ENCODE data around the gene LYRM7. TPM values are rescaled to one million over a fixed set of nuclear protein-coding genes. Genes with fewer than 3 reads are reported as not detected.
"Not testable (repeated sequence)": the region's sequence is repeated elsewhere in the genome, so short reads cannot be mapped to it uniquely, and the experiment has no call there.

The LYRM7 gene
- polyA plus RNA-seq, 3 donors, result 9.3 to 16.7 (median 13.8) TPM

- DNase-seq, result peak; percentile 90
These were observed 5.5 kb upstream of the LYRM7 start, which contains the start of gene HINT1 for GRCh38 chr5:131165119-131165727. Gene HINT1 (minus strand): TSS chr5:131165256. CDS start chr5:131165205, 51 bp downstream.

- DNase-seq, result no peak
These were observed 3.1 kb upstream of the LYRM7 start for GRCh38 chr5:131167615-131168014.

- no peak for DNase-seq
These were observed 769 bp upstream of the LYRM7 start for GRCh38 chr5:131169810-131170539.

GRCh38 chr5:131171276-131171810 lies 599 bp downstream of the LYRM7 start:
- no peak for DNase-seq

GRCh38 chr5:131180407-131180806 lies 9.7 kb downstream of the LYRM7 start:
- no peak for DNase-seq

- DNase-seq, result no peak
These were observed 12.1 kb downstream of the LYRM7 start for GRCh38 chr5:131182839-131183238.

GRCh38 chr5:131185523-131186104 lies 14.9 kb downstream of the LYRM7 start:
- DNase-seq, result no peak

- no peak for DNase-seq
These were observed 16.0 kb downstream of the LYRM7 start for GRCh38 chr5:131186561-131187256.

GRCh38 chr5:131193106-131193505 lies 22.4 kb downstream of the LYRM7 start:
- DNase-seq, result no peak

- DNase-seq, result not testable (repeated sequence)
These were observed 23.2 kb downstream of the LYRM7 start for GRCh38 chr5:131193897-131194296.

GRCh38 chr5:131194725-131195124 lies 24.0 kb downstream of the LYRM7 start:
- no peak for DNase-seq

- no peak for DNase-seq
These were observed 25.0 kb downstream of the LYRM7 start for GRCh38 chr5:131195696-131196095.

GRCh38 chr5:131196331-131196730 lies 25.6 kb downstream of the LYRM7 start:
- DNase-seq, result no peak

GRCh38 chr5:131198625-131199024 lies 27.9 kb downstream of the LYRM7 start:
- DNase-seq, result no peak

GRCh38 chr5:131200560-131200959 lies 29.8 kb downstream of the LYRM7 start:
- no peak for DNase-seq

GRCh38 chr5:131204964-131205363 lies 34.2 kb downstream of the LYRM7 start:
- DNase-seq, result no peak

- no peak for DNase-seq
These were observed 35.3 kb downstream of the LYRM7 start for GRCh38 chr5:131206061-131206460.

- no peak for DNase-seq
These were observed 36.0 kb downstream of the LYRM7 start for GRCh38 chr5:131206772-131207171.

- no peak for DNase-seq
These were observed 38.4 kb downstream of the LYRM7 start for GRCh38 chr5:131209175-131209505.

- DNase-seq, result peak; percentile 20
These were observed 38.9 kb downstream of the LYRM7 start for GRCh38 chr5:131209506-131210150.

GRCh38 chr5:131210151-131210510 lies 39.4 kb downstream of the LYRM7 start:
- DNase-seq, result no peak

GRCh38 chr5:131211669-131212068 lies 40.9 kb downstream of the LYRM7 start:
- no peak for DNase-seq

All from renal pelvis (tissue), 4 donors.